SH-SY5Y (cell line): Measurements from ENCODE around the gene SMPD4.
"Not testable (repeated sequence)": the region's sequence is repeated elsewhere in the genome, so short reads cannot be mapped to it uniquely, and the experiment has no call there.

Experiments used
- GATA2 ChIP-seq: IDR thresholded peaks from 2 replicates; pipeline ENCODE4 v1.6.1; 2011; ENCODE audit warnings: mild to moderate bottlenecking, low read depth, low read length
- GATA3 ChIP-seq: IDR thresholded peaks from 2 replicates; pipeline ENCODE4 v1.6.1; 2011; ENCODE audit warnings: low read depth, mild to moderate bottlenecking, low read length, moderate library complexity

DNA sequence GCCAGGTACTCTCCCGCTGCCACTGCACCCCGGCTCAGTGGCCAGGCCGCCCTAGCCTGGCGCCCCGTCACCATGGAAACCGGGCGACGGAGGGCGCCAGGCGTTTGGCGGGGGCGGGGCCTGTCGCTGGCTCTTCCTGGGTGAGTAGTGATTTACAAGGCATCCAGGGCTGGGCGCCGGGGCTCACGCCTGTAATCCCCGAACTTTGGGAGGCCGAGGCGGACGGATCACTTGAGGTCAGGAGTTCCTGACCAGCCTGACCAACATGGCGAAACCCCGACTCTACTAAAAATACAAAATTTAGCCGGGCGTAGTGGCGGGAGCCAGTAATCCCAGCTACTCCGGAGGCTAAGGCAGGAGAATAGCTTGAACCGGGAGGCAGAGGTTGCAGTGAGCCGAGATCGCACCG lies 36.4 kb downstream of the SMPD4 start, which contains the start of gene CCDC74B:
- not testable (repeated sequence) for TF ChIP-seq GATA2, GATA3
